HEK293T (cell line): Measurements from ENCODE around the gene YEATS4.

ENCODE experiments used
- BHLHE40 ChIP-seq: fragments of 450-650 bp; IDR thresholded peaks from 2 replicates; pipeline ENCODE4 v1.6.1; 2016; ENCODE audit warnings: mild to moderate bottlenecking, moderate library complexity, borderline replicate concordance
- ELF4 ChIP-seq: fragments of 450-650 bp; IDR thresholded peaks from 2 replicates; pipeline ENCODE4 v1.6.1; 2017; ENCODE audit warnings: antibody characterized with exemption
- SP1 ChIP-seq: fragments of 450-650 bp; IDR thresholded peaks from 2 replicates; pipeline ENCODE4 v1.6.1; 2017
- SUZ12 ChIP-seq: fragments of 450-650 bp; IDR thresholded peaks from 2 replicates; pipeline ENCODE4 v1.6.1; 2016; ENCODE audit warnings: mild to moderate bottlenecking

DNA sequence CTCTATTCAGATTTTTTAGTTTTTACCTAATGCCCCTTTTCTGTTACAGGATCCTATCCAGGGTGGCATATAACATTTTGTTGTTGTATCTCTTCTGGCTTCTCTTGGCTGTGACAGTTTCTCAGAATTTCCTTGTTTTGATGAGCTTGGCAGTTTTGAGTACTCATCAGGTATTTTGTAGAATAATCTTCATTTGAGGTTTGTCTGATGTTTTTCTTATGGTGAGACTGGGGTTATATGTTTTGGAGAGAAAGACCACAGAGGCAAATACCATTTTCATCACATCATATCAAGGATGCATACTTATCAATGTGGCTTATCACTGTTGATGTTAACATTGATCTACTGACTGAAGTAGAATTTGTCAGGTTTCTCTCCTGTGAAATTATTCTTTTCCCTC is 25.4 kb upstream of the YEATS4 start:
- TF ChIP-seq SUZ12 = no peak
- no peak for TF ChIP-seq ELF4
- TF ChIP-seq BHLHE40 = no peak
- TF ChIP-seq SP1 = no peak
